ENCODE measurements around the gene LYVE1. TPM values are rescaled to one million over a fixed set of nuclear protein-coding genes. Genes with fewer than 3 reads are reported as not detected.

The LYVE1 gene
- total RNA-seq, 1 donor from 2014 or later: not detected

DNA sequence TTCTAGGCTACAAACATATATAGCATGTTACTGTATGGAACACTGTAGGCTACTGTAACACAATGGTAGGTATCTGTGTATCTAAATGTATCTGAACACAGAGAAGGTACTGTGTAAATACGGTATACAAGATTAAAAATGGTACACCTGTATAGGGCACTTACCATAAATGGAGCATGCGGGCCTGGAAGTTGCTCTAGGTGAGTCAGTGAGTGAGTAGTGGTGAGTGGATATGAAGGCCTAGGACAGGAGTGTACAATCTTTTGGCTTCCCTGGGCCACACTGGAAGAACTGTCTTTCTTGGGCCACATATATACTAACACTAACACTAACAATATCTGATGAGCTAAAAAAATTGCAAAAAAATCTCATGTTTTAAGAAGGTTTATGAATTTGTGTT is 48.8 kb downstream of the LYVE1 start:
- CTCF ChIA-PET: interaction anchor here (1.7 kb wide), 1 partner anchor 106 kb away, joined by 11 read pairs; no protein-coding TSS in a partner anchor
- no peaks in the 10 kb centered on the region for H3K27me3 Mint-ChIP-seq
- no peak overlapping the region for H3K27ac Mint-ChIP-seq
- DNase-seq (no peak), ATAC-seq (ENCODE audit: low read depth) (no peak)
- intact Hi-C loops (cut with micrococcal nuclease): no loop called here
- POLR2A ChIA-PET: no interaction called here
- no peaks in the 10 kb centered on the region for H3K9me3 Mint-ChIP-seq
- no peak overlapping the region for H3K4me3 Mint-ChIP-seq
- H3K36me3 Mint-ChIP-seq (ENCODE audit: low read depth): peaks cover 84% of the 10 kb centered on the region
- H3K4me1 Mint-ChIP-seq: peaks cover 14% of the 10 kb centered on the region
- TF ChIP-seq, protein P1, sequence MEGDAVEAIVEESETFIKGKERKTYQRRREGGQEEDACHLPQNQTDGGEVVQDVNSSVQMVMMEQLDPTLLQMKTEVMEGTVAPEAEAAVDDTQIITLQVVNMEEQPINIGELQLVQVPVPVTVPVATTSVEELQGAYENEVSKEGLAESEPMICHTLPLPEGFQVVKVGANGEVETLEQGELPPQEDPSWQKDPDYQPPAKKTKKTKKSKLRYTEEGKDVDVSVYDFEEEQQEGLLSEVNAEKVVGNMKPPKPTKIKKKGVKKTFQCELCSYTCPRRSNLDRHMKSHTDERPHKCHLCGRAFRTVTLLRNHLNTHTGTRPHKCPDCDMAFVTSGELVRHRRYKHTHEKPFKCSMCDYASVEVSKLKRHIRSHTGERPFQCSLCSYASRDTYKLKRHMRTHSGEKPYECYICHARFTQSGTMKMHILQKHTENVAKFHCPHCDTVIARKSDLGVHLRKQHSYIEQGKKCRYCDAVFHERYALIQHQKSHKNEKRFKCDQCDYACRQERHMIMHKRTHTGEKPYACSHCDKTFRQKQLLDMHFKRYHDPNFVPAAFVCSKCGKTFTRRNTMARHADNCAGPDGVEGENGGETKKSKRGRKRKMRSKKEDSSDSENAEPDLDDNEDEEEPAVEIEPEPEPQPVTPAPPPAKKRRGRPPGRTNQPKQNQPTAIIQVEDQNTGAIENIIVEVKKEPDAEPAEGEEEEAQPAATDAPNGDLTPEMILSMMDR (IDR thresholded peaks at IDR 0.05): no peak

DNA sequence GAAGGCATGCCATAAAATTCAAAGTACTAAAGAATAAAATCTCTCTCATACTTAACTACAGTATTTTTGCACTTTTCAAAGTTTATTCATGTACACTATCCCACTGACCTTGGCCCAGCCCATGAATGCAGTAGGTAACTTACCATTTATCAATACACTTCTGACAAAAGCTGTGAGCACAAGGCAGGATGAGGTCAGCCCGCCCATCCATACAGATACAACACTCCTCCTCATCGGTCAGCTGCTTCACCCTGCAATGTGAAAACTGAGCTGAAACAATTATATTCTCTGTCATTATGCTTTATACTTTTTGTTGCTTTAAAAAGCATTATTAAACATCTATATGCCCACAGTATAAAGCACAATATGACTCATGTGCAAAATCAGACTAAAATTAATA is 49.6 kb downstream of the LYVE1 start:
- TF ChIP-seq, protein P1 (IDR thresholded peaks at IDR 0.05): no peak
- Mint-ChIP-seq H3K27me3 (no peaks in the 10 kb centered on the region), H3K4me3 (no peak overlapping the region), H3K9me3 (no peaks in the 10 kb centered on the region), H3K27ac (no peak overlapping the region), H3K36me3 (ENCODE audit: low read depth) (peaks cover 84% of the 10 kb centered on the region), H3K4me1 (peaks cover 20% of the 10 kb centered on the region)
- ChIA-PET POLR2A (no interaction called here), CTCF (no interaction called here)
- DNase-seq (no peak), ATAC-seq (ENCODE audit: low read depth) (no peak)
- intact Hi-C loops (cut with micrococcal nuclease): no loop called here

DNA sequence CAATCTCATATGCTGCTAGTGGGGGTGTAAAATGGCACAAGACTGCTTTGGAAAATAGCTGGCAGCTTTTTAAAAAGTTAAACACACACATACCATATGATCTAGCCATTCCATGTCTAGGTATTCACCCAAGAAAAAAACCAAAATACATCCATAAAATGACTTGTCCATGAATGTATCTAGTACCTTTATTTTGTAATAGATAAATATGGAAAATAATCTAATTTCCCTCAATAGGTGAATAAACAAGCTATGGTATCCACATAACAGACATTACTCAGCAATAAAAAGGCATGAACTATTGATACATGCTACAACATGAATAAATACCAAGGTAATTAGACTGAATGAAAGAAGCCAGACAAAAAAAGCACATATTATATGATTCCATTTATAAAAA is 50.3 kb downstream of the LYVE1 start:
- ChIA-PET CTCF (interaction anchor here (0.7 to 1.9 kb wide), 2 partner anchors 61 to 135 kb away, joined by 3 to 8 read pairs; no protein-coding TSS in a partner anchor), POLR2A (interaction anchor here (2.4 kb wide), 1 partner anchor 23 kb away, joined by 8 read pairs; the partner anchor contains the start of gene RNF141)
- Mint-ChIP-seq H3K27ac (peak overlapping the region; percentile 63), H3K9me3 (no peaks in the 10 kb centered on the region), H3K4me1 (peaks cover 18% of the 10 kb centered on the region), H3K27me3 (no peaks in the 10 kb centered on the region), H3K36me3 (ENCODE audit: low read depth) (peaks cover 79% of the 10 kb centered on the region), H3K4me3 (no peak overlapping the region)
- TF ChIP-seq, protein P1 (IDR thresholded peaks at IDR 0.05): no peak
- ATAC-seq (ENCODE audit: low read depth) (no peak), DNase-seq (no peak)
- intact Hi-C loops (cut with micrococcal nuclease): no loop called here

DNA sequence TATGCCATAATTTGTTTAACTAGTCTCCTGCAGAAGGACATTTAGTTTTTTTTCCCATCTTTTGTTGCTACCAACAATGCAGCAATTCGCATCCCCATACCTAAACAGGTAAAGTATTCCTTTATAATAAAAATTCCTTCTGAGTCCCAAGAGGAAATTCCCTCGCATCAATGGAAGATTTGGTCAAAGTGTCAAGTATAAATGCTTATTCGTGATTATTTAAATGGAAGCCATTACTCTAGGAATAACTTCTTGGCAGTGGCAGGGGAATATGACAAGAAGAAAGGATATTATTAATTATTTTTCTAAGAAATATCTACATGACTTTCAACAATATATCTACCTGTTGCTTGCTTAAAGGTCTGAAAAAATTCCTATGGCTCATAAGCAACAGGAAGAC is 53.0 kb downstream of the LYVE1 start:
- Mint-ChIP-seq H3K36me3 (ENCODE audit: low read depth) (peaks cover 66% of the 10 kb centered on the region), H3K27me3 (no peaks in the 10 kb centered on the region), H3K4me3 (no peak overlapping the region), H3K4me1 (peaks cover 16% of the 10 kb centered on the region), H3K27ac (peak overlapping the region; percentile 67), H3K9me3 (no peaks in the 10 kb centered on the region)
- ChIA-PET POLR2A (interaction anchor here (1.8 kb wide), 1 partner anchor 61 kb away, joined by 5 read pairs; the partner anchor contains the start of gene AMPD3), CTCF (interaction anchor here (0.6 to 5.1 kb wide), 5 partner anchors 26 to 138 kb away, joined by 3 to 47 read pairs (median 4); partner anchors contain the start of gene RNF141)
- intact Hi-C loops (cut with micrococcal nuclease): no loop called here
- TF ChIP-seq, protein P1 (IDR thresholded peaks at IDR 0.05): no peak
- DNase-seq: no peak
- ATAC-seq (ENCODE audit: low read depth): no peak

DNA sequence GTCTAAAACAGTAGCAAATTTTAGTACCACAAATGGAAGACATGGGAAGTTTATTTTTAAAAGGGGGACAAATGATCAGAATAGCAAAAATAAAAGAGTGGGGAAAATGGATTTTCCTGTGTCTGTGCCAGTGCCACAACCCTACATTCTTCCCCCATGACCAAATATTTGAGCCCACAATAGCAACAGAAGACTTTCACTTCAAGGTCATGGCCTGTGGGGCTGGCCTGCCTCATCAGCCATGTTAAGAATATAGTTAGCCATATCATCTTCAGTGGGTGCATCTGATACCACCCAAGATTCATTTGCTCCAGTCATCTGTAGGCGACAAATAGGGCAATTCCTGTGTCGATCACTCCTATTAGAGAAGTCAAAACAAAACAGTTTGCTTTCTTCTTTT is 53.8 kb downstream of the LYVE1 start:
- Mint-ChIP-seq H3K36me3 (ENCODE audit: low read depth) (peaks cover 62% of the 10 kb centered on the region), H3K27me3 (no peaks in the 10 kb centered on the region), H3K9me3 (no peaks in the 10 kb centered on the region), H3K4me3 (no peak overlapping the region), H3K4me1 (peaks cover 16% of the 10 kb centered on the region), H3K27ac (peak overlapping the region; percentile 67)
- ChIA-PET POLR2A (interaction anchor here (0.6 to 0.8 kb wide), 2 partner anchors 102 to 223 kb away, joined by 3 read pairs; no protein-coding TSS in a partner anchor), CTCF (interaction anchor here (1.1 to 5.1 kb wide), 8 partner anchors 12 to 223 kb away, joined by 3 to 47 read pairs (median 4); no protein-coding TSS in a partner anchor)
- intact Hi-C loops (cut with micrococcal nuclease): loop anchor here (1.0 kb wide), 3 partner anchors 101 to 221 kb away; no protein-coding TSS in a partner anchor
- DNase-seq: no peak
- TF ChIP-seq, protein P1 (IDR thresholded peaks at IDR 0.05): no peak
- no peak for ATAC-seq (ENCODE audit: low read depth)
